ENCODE results near the gene TRAPPC12. TPM values are rescaled to one million over a fixed set of nuclear protein-coding genes. Genes with fewer than 3 reads are reported as not detected.
A peak's percentile ranks its signal among the peaks of the same experiment; 100 is the strongest.
"Not testable (repeated sequence)": the region's sequence is repeated elsewhere in the genome, so short reads cannot be mapped to it uniquely, and the experiment has no call there.

TRAPPC12 gene
- total RNA-seq, 1 experiment from 2014 or later = 63.2 TPM

- no peak for DNase-seq (ENCODE audit: low read depth)
Measured at GRCh38 chr2:3498783-3499394, 119.4 kb downstream of the TRAPPC12 start.

- no peak for DNase-seq (ENCODE audit: low read depth)
Measured at GRCh38 chr2:3500326-3500899, 120.9 kb downstream of the TRAPPC12 start.

GRCh38 chr2:3503046-3503445 lies 123.6 kb downstream of the TRAPPC12 start:
- DNase-seq (ENCODE audit: low read depth) = no peak

GRCh38 chr2:3503483-3503882 lies 124.0 kb downstream of the TRAPPC12 start:
- no peak for DNase-seq (ENCODE audit: low read depth)

GRCh38 chr2:3504741-3505140 lies 125.2 kb downstream of the TRAPPC12 start:
- no peak for DNase-seq (ENCODE audit: low read depth)

GRCh38 chr2:3505771-3506170 lies 126.3 kb downstream of the TRAPPC12 start:
- no peak for DNase-seq (ENCODE audit: low read depth)

GRCh38 chr2:3512086-3512485 lies 132.6 kb downstream of the TRAPPC12 start:
- no peak for DNase-seq (ENCODE audit: low read depth)

- no peak for DNase-seq (ENCODE audit: low read depth)
Measured at GRCh38 chr2:3513026-3513810, 133.7 kb downstream of the TRAPPC12 start.

GRCh38 chr2:3515438-3515837 lies 135.9 kb downstream of the TRAPPC12 start:
- DNase-seq (ENCODE audit: low read depth) = not testable (repeated sequence)

GRCh38 chr2:3516831-3517230 lies 137.3 kb downstream of the TRAPPC12 start:
- no peak for DNase-seq (ENCODE audit: low read depth)

GRCh38 chr2:3517948-3518495 lies 138.5 kb downstream of the TRAPPC12 start:
- DNase-seq (ENCODE audit: low read depth) = no peak

- peak; percentile 98 for DNase-seq (ENCODE audit: low read depth)
Measured at GRCh38 chr2:3518496-3519254, 139.2 kb downstream of the TRAPPC12 start.

- DNase-seq (ENCODE audit: low read depth) = peak; percentile 86
Measured at GRCh38 chr2:3519255-3520205, 140.0 kb downstream of the TRAPPC12 start, which contains the start of gene ADI1. TSS of gene ADI1 (minus strand) at chr2:3519531. CDS start at chr2:3519487, 44 bp downstream.

GRCh38 chr2:3520591-3520990 lies 141.1 kb downstream of the TRAPPC12 start:
- no peak for DNase-seq (ENCODE audit: low read depth)

- DNase-seq (ENCODE audit: low read depth) = no peak
Measured at GRCh38 chr2:3522961-3523421, 143.5 kb downstream of the TRAPPC12 start.

GRCh38 chr2:3523551-3524041 lies 144.1 kb downstream of the TRAPPC12 start:
- DNase-seq (ENCODE audit: low read depth) = peak; percentile 48

GRCh38 chr2:3526871-3527270 lies 147.4 kb downstream of the TRAPPC12 start:
- DNase-seq (ENCODE audit: low read depth) = no peak

GRCh38 chr2:3527886-3528785 lies 148.6 kb downstream of the TRAPPC12 start:
- DNase-seq (ENCODE audit: low read depth) = no peak
